HG02642 (cell line): Measurements from ENCODE around the gene CLDN17.

Experiments used
- ATAC-seq: cut with Tn5 transposase; IDR thresholded peaks from one replicate; pipeline ENCODE4 v1.9.1; 2021; ENCODE audit warnings: mild to moderate bottlenecking; ENCODE audit not compliant: unreplicated experiment, poor library complexity

Gene CLDN17, protein sequence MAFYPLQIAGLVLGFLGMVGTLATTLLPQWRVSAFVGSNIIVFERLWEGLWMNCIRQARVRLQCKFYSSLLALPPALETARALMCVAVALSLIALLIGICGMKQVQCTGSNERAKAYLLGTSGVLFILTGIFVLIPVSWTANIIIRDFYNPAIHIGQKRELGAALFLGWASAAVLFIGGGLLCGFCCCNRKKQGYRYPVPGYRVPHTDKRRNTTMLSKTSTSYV

DNA sequence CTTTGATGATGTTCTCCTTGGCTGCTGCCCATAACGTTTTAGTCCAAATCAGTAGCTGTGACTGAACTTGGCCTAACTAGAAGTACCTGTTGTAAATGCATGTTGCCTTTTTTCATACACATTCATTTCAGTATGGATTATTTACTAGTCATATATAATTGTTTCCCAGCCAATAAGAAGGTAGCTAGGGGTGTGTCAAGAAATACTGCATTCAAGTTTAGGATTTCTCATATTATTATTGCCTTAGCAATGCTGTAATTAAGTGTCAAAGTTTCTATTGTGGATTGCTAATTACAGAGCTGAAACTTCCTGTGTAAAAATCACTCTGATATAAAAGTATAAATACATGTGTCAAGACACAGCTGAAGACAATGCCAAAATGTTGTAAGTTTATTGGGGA lies at the start of gene CLDN17:
Gene CLDN17, minus strand, starts transcription at position 101 of the 400 bp plus-strand sequence. CDS start 188 bp downstream, outside the sequence.
- ATAC-seq, result no peak

DNA sequence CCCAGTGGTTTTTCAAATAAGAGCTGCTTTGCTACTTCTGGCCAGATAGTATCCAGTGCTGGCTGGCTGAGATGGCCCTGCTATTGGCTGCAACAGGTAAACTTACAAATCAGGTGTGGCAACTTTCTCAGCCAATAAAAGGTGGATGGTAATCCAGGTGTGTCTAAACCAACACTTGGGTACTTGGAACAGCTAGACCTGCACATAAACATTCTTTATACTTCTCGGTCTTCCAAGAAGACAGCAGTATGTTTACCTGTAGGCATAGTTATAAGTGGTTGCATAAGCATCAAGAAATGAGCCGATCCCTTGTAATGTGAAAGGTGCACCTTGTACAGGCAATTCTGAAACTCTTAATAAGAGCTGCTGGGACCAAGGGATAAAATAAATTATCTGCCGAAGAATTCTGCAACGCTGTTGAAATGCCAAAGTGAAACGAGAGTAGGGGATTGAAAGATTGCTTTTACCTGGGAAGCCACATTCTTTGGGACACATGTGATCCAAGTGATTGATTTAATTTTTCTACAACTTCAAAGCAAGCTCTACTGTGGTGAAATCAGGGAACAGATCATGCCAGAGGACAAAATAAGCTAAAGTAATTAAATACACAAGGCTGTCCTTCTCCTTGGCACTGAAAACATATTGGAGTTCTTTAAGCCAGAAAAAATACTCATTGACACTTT lies 49.6 kb upstream of the CLDN17 start, which contains the start of gene CLDN8:
Gene CLDN8, minus strand, starts transcription at position 57 of the 683 bp plus-strand sequence. CDS start 172 bp downstream, outside the sequence.
- no peak for ATAC-seq

DNA sequence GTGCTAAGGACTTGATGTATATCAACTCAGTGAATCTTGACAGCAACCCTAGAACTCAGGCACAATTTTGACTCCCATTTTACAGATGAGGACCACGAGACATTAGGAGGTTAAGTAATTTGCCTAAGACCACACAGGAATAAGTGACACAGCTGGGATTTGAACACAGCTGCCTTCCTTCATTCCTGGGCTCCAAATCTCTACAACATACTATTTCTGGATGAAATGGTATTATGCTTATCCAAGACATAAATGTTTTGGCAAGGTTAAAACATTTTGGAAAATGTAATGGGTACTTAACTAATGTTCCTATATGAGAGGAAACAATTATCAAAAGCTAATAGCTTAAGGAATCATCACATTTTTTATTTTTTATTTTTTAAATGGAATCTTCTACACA lies 44.5 kb upstream of the CLDN17 start:
- ATAC-seq, result no peak

DNA sequence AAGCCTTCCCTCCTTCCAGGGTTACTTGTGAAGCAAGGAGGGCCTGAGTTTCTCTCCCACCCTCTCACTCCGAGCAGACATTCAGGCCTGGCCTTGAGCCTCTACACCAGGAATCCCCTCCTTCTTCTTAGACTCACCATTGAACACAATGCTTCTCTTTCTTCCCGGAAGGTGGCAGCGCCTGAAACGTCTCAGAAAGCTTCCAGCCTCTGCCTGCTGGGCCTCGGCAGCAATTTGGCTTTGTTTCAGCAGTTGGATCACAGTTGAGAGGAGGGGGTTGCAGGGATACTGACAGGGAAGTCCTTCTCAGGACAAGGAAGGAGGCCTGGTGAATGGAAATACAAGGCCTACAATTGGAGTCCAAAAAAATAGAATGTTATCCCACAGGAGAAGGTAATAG lies 43.0 kb upstream of the CLDN17 start:
- ATAC-seq, result no peak

DNA sequence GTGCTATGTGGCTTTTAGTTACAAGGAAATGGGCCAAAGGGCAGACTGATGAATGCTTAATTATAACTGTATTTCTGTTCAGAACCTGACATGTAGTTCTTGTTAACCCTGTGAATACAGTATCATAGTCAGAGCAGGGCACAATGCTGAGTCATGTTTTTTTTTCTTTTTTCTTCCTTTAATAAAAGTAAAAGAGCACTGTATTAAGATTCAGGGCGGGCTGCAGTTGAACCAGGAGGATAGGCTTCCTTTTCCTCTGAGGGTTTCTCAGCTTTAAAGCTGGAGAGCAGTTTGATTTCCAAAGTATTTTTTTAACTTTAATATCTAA lies 40.6 kb upstream of the CLDN17 start:
- ATAC-seq, result no peak

DNA sequence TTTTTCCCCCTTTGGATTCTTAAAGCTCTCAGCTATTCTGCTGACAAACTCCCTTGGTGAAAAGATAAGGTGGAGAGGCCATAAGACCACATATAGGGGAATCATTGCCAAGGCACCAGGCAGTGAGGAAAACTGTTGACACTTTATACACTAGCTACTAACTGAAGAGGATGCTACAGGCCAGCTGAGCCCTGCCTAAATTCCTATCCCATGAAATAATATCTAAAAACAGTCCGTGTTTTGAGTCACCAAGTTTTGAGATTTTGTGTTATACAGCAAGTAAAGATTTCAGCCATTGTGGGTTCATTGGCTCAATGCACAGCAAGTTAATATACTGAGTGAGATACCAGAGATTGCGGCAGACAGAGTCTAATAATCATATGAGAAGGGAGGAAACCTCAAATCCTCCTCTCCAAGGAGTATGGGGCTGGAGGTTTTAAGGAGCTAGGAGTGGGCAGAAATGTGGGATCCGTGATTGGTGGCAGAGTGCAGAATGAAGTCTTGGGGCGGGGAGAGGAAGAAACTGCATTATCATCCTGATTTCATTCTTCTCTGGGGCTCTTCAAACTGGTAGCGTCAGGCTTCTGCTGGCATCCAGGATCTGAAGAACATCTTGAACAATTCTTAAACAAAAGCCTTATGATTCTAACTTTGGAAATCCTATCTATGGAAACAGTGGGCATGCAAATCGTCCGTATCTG lies 40.1 kb upstream of the CLDN17 start:
- ATAC-seq, result no peak

DNA sequence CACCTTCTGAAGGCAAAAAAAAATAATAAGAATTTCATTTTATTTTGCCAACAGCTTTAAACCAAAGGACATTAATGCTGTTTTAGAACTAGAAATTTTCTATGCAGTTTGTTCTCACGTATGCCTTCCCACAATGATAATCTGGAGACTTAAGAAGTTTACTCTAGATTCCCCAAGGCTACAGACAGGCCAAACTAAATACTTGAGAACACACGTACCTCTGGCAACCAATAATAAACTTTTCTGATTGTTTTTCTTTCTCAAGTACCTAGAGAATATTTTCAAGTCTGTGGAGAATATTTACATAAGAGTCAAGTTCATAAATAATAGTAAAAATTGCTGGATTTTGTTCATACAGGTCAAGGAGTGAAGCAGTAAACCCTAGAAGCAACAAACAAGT lies 33.4 kb upstream of the CLDN17 start:
- no peak for ATAC-seq

DNA sequence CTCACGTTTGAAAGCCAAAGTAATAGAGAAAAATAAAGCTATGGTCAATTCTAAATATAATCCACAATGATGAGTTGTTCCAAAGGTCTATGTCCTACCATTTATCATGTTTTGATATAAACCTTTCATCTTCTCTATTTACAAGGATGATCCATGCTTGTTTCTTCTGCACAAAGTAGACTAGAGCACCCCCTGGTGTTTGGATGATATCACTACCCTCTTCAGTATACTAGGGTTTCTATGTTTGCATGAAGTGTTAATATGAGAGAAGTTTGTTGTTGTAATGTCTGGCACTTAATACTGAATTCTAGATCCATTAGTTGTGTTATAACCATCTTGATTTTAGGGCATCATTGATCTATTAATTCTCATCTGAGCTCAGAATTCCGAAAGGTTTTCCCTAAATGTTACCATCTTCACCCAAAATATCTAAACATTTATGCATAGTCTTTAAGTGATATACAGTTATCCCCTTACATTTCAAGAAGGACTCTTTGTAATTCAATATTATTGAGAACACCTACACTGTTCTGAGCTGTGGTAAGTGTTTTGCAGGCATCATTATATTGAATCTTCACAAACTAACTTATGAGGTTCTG lies 28.2 kb upstream of the CLDN17 start:
- ATAC-seq, result no peak

DNA sequence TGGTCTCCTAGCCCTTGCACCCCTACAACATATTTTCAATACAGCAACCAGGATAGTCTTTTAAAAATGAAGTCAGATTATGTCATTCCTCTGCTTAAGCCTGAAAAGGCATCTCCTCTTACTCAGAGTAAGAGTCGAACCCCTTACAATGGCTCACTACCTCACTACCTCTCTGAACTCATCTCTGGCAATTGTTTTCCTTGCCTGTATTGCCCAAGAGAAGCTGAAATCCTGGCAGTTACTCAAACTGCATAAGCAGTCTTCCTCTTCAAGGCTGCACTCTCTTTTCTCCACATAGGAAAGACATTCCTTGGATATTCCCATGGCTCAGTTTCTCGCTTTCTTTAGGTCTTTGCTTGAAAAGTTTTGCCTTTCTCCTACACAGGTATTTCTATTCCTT lies 26.6 kb upstream of the CLDN17 start:
- no peak for ATAC-seq

DNA sequence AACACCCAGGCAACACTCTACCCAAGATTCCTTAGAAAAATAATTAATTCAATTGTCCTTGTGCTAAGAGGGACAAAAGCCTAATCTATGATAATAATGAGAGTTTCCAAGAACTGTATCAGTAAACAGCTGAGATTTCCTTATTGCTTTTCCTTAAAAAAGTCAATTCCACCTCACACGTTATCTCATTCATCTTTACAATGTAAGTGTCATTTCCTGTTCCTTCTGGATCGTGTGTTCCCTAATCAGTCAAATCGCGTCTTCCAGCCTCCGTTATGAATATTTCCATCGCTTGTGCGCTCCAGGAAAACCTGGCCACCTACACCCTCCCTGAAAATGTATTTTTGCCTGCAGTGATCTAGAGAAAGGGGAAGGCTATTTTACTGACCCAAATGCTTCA lies 23.9 kb upstream of the CLDN17 start:
- ATAC-seq, result no peak

DNA sequence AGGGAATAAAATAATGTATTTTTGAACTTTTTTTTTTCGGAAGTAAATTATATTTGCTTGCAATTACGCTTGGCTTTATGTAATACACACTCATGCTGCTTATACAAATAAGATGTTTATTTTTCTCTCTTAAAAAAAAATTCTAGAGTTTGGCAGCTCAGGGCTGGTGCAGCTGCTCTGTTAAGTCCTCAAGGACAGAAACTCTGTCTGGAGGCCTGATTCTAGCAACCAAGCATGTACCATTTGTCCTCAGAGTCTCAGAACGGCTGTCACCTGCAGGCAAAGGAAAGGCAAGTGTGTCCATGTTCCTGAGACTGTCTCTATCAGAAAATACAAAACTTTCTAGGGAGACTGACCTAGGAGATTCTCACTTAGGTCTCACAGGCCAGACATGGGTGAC lies 23.2 kb upstream of the CLDN17 start:
- no peak for ATAC-seq

DNA sequence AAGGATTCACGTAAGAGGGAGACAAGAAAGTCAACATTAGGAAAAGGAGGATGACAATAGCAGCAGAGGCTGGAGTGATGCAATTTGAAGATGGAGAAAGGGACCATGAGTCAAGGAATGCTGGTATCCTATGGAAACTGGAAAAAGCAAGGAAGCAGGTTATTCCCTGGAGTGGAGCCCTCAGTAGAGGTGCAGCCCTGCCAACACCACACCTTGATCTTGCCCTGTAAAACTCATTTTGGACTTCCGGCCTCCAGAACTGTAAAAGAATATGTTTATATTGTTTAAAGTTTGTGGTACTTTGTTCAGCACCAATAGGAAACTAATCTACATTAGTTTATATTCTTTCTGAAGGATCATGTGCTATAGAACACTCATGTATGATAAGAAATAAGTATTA lies 19.6 kb upstream of the CLDN17 start:
- ATAC-seq, result no peak

DNA sequence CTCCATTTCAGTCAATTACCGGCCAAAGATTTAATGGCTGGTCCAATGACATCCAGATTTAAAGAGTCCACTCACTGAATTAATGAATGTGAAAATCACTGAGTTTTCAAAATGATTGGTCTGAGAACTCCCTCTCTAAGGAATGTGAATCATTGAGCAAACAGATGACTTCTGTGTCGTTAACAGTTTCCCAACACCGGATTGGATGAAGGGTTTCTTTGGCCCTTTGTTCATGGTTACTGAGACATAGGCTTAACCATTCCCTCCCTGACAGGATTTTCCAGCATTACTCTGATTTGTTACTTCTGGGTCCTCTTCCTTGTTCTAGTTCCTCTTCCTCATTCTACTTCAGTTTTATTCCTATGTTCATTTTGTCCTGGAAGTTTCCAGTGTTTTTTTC lies 1.5 kb upstream of the CLDN17 start:
- ATAC-seq, result no peak

DNA sequence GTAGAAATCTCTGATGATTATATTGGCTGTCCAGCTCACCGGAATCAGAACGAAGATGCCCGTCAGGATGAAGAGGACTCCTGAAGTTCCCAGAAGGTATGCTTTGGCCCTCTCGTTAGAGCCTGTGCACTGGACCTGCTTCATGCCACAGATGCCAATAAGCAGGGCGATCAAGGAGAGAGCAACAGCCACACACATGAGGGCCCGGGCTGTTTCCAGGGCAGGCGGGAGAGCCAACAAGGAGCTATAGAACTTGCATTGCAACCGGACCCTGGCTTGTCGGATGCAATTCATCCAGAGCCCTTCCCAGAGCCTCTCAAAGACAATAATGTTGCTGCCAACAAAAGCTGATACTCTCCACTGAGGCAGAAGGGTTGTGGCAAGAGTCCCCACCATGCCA lies 434 bp downstream of the CLDN17 start:
- ATAC-seq, result no peak

DNA sequence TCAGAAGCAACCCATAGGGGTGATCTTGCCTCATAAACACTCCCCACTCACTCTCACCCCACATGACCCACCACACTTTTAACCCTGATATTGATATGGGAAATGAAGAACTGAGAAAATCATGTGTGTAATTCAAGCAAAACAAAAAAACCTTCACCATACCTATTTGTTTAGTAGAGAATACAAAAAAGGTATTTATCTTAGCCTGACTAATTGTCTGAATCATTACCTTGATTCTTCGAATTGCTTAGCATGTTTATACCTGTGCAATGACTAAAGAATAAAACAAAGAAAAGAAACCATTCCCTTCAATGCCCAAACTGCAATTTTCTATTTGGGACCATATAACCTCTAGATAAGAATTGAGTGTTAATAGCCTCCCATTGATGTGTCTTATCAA lies 1.8 kb downstream of the CLDN17 start:
- no peak for ATAC-seq

DNA sequence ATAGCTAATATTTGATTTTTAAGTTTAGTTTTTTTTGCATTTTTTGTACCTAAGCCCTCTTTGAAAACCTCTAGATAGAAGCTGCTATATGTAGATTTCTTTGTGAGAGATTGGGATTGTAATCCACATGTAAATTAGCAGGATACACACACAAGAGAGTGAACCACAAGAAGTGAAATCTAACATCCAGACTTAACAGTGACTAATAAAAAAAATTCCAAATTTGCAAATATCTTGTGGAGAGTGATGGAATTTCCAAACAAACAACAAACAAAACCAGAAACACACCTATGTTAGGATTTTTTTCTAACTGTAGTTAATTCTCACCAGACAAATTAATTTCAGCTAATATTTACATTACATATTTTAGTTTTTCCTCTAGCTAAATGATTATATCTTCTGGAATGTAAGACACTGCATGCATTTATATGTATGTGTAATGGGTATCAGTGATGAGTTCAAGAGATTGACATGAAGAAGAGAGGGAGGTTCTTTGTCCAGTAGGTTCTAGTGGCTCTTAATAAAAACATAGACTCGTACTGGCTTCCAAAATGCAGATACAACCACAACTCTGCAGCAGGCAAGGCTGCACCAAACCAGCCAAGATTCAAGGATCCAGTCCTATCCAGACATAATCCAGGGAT lies 12.8 kb downstream of the CLDN17 start:
- no peak for ATAC-seq

DNA sequence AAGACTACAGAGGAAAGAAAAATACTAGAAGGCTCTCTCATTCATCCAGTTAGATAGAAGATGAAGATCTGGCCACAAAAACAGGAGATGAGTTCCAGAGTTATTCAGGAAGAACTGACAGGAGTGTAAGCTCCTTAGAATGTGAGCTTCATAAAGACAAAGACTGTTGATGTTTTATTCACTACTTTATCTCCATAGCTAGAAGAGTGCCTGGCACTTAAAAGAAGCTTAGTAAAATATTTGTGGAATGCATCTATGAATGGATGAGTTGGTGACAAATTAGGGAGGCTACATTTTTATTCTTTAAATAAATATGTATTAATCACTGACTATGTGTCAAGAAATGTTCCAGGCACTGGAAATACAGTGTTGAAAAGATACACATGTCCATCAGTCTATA lies 13.8 kb downstream of the CLDN17 start:
- ATAC-seq, result no peak

DNA sequence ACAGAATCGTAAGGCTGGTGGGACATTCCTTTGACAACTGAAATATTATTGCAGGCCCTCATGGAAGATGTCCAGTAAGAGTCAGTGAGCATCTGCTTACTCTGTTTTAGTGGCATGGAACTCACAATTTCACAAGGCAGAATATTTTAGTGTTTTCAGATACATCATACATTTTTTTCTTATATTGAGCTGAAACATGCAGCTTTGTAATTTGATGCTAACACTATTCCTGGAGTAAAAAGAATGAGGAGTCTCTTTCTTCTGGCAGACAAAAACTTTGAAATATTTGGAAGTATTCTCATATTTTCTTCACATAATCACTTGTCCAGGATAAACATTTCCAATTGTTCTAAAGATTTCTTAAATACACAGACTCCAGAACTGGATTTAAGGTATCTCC lies 17.7 kb downstream of the CLDN17 start:
- no peak for ATAC-seq

DNA sequence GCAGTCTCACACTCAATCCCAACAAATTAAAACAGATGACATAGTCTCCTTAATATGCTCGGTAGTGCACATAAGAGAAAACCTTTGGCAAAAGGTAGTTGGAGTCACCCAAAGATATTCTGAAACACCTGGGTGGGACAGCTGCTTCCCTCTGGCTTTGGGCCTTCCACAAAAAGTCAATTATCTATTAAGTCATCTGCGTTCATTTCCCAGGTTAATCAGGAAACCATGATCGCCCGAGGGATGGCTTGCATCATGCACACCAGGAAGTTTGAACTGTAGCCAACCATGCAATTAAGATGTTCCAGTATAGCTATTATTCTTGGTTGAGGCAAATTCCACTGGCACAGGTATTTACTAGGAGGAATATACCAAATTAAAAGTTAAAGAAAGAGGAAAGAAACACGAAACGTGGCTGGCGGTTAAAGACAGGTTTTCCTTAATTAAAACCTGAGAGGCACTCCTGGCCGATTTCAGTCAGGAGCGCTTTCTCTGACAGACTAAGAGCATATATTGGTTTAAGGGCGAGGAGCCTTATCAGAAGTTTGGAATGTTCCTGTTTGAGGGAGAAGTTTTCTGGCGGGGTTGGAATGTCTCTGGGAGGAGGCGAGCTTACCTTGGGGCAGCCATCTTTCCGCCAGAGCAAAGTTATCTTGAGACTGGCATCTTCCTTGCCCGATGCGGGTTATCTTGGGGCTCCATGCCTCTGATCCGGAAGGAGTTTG lies 19.9 kb downstream of the CLDN17 start:
- no peak for ATAC-seq

DNA sequence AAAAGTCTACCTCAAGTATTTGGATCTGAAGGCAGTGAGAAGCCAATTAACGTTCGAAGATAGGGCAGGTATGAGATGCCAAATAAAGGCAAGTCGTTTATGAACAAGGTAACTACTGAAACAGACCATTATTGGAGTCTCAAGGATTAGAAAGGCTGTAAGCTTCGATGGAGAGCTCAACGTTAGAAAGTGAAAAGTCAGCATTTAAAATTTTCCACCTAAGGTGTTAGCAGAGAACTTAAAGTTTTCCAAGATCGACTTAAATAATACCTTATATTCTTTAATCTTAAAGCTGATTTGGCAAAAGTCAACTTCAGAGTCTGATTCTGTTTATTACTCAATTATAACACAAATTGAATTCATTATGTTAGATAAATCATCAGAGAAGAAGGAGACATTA lies 28.1 kb downstream of the CLDN17 start:
- ATAC-seq, result no peak
